SW 1271 (cell line): ENCODE measurements around the gene CRBN.

Experiments
- DNase-seq, 2 experiments: peaks; one replicate each; lab custom pipeline; 2025; lab: John Stamatoyannopoulos, UW

Gene CRBN

GRCh38 chr3:3110299-3110630 lies 69.2 kb downstream of the CRBN start, which contains the start of gene IL5RA:
TSS of gene IL5RA (minus strand) at chr3:3110374. CDS start at chr3:3104984, 5,390 bp downstream.
- DNase-seq = no peak

- no peak for DNase-seq
Measured at GRCh38 chr3:3109407-3110298, 69.8 kb downstream of the CRBN start.

- DNase-seq = no peak
Measured at GRCh38 chr3:3107858-3108257, 71.6 kb downstream of the CRBN start.

DNA sequence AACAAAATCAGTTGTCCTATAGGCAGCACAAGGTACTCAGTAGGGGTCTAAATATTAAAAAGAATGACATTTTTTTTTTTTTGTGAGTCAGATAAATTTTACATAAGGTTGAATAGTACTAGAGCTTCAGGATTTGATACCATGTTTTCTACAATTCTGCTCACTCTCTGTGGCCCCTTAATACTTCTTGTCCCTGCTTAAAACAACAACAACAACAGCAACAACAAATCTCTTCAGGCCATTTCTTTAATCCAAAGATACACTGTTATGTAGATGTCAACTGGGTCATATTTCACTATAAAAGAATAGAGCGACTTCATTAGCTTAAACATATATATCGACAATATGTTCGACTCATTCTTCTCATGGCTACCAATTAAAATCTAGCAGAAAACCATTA lies 72.3 kb downstream of the CRBN start:
- no peak for DNase-seq

GRCh38 chr3:3105815-3106214 lies 73.7 kb downstream of the CRBN start:
- no peak for DNase-seq

- no peak for DNase-seq
Measured at GRCh38 chr3:3105246-3105645, 74.2 kb downstream of the CRBN start.

DNA sequence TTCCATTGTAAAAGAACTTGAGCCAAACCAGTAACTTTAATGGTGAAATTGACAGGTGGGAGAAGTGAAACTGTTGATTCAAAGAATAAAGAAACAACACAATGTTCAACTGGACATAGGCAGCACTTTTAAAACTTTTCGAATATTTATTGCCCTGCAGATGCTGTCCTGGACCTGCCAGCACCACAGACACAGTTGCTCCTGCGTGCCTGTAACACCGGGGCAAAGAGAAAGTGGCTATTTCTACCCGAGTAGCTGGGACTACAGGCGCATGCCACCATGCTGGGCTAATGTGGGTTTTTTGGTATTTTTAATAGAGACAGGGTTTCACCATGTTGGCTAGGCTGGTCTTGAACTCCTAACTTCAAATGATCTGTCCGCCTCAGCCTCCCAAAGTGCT lies 76.7 kb downstream of the CRBN start:
- no peak for DNase-seq

- no peak for DNase-seq
Measured at GRCh38 chr3:3101660-3102458, 77.6 kb downstream of the CRBN start.
